DMS 273 treated with DMSO at 0.1 percent for 48 hours (cell line): ENCODE measurements around the gene CFAP97D1.
A peak's percentile ranks its signal among the peaks of the same experiment; 100 is the strongest.

Experiments
- DNase-seq: peaks from one replicate; lab custom pipeline; 2025; lab: John Stamatoyannopoulos, UW

Gene CFAP97D1

GRCh38 chr17:43780135-43780534 is at the start of gene CFAP97D1:
Gene CFAP97D1, plus strand, starts transcription at chr17:43780435. Its CDS starts 28 bp downstream, at chr17:43780463.
- DNase-seq: no peak

DNA sequence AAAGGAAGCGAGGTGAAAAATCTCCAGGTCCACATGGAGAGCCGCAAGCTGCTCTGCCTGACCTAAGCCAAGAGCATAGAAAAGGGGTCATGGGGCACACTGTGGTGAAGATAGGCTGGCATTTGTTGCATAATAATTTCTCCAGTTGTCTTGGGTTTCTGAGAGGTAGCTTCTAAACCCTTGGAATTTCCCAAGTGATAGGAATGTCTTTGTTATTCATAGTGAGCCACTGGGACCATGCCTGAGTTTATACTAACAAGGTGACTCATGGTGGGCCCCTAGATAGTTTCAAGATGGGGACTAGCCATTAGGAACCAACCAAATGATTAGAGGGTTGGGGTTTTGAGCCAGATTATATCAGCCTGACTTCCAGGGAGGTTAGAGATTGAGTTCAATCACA is 47.3 kb upstream of the CFAP97D1 start:
- no peak for DNase-seq

GRCh38 chr17:43733956-43734355 is 46.3 kb upstream of the CFAP97D1 start:
- no peak for DNase-seq

GRCh38 chr17:43734376-43734775 is 45.9 kb upstream of the CFAP97D1 start:
- no peak for DNase-seq

GRCh38 chr17:43736389-43736788 is 43.8 kb upstream of the CFAP97D1 start:
- no peak for DNase-seq

DNA sequence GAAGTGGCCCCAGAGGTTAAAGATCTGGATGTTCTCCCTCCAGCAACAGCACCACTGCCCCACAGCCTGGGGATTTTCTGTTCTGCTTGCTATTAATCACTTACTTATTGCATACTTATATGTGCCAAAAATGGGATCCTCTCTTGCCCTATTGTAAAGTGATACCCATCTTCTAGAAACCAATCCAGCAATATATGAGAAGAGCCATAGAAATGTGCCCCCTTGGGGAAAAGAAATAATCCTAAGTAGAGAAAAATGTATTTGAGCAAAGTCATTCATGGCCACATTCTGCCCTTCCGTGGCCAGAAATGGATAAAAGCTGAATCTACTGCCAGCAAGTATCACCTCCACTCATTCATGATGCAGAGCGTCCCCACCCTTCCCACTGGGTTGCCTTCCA is 42.5 kb upstream of the CFAP97D1 start:
- DNase-seq: no peak

DNA sequence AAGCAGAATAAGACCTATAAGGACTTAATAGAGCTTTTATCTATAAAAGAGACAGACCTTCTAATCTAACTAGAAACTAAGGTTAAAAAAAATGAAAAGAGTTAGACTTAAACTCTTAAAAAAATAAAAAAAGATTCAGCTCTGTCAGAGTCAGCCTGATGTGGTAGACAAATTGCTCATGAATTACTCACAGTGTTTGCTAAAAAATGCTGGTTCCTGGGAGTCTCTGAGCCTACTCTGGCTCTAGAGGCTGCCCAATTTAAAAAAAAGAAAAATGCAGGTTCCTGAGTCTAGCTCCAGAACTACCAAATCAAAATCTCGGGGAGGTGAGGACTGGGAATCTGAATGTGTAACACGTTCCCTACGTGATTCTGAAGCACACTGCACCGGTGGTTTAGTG is 39.7 kb upstream of the CFAP97D1 start:
- DNase-seq: no peak

DNA sequence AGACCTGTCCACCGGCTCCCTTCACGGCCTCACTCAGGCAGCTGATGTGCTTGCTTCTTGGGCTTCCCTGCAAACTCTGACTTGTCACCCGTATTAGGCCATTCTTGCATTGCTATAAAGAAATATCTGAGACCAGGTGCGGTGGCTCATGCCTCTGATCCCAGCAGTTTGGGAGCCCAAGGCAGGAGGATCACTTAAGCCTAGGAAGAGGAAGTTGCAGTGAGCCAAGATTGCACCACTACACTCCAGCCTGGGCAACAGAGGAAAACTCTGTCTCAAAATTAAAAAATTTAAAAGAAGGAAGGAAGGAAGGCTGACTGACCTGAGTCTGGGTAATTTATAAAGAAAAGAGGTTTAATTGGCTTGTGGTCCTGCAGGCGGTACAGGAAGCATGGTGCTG is 38.6 kb upstream of the CFAP97D1 start:
- no peak for DNase-seq

- no peak for DNase-seq
Measured at GRCh38 chr17:43745541-43745940, 34.7 kb upstream of the CFAP97D1 start.

DNA sequence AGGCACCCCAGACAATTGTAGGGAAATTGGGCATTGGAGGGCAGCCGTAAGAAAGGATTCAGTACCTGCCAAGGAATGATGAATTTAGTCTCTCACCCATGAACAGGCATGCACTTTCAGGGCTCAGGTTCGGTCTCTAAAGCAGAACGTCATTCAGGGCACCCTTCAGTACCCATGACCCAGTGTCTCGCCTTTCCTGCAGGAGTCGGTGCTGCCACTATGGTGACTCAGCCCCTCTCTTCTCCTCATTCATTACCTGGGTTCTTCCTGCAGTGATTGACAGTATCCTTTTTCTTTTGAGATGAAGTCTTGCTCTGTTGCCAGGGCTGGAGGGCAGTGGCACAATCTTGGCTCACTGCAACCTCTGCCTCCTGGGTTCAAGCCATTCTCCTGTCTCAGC is 30.1 kb upstream of the CFAP97D1 start:
- no peak for DNase-seq

- DNase-seq: no peak
Measured at GRCh38 chr17:43753493-43754129, 26.6 kb upstream of the CFAP97D1 start.

DNA sequence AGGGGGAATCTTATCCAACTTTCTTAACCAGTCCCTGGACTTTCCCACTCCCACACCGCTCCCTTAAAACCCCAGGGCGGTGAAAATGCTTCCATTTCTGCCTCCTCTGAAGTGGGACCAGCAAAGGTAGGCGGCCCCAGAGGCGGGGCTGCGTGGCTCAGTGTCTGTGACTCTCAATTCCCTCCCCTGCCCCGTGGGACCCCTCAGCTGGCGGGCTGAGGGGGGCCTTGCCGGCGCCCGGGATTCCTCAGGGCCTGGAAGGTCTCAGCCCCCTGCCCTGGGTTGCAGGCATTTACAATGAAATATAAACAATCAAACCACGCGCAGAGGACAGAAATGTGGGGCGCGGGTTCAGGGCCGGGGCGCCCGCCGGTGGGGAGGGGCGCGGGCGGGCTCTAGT is 25.3 kb upstream of the CFAP97D1 start:
- no peak for DNase-seq

DNA sequence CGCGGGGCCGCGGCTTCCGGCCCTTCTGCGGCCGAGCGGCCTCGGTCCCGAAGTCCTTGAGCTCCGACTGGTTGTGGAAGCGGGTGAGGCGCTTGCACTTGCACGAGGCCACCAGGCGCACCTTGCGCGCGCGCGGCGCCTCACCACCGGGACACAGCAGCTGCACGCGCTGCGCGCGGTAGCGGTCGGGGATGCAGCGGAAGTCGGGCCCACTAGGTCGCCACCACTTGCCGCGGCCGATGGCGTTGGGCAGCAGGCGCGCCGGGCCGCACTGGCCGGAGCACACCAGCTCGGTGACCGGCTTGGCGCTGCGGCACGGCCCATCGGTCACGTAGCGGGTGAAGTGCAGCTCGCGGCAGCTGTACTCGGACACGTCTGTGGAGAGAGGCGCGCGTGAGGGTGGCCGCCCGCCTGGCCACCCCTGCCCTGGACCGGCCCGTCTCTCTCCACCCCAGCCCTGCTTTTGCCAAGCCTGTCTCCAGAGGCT is 24.8 kb upstream of the CFAP97D1 start:
- no peak for DNase-seq

GRCh38 chr17:43756201-43756600 is 24.0 kb upstream of the CFAP97D1 start:
- no peak for DNase-seq

DNA sequence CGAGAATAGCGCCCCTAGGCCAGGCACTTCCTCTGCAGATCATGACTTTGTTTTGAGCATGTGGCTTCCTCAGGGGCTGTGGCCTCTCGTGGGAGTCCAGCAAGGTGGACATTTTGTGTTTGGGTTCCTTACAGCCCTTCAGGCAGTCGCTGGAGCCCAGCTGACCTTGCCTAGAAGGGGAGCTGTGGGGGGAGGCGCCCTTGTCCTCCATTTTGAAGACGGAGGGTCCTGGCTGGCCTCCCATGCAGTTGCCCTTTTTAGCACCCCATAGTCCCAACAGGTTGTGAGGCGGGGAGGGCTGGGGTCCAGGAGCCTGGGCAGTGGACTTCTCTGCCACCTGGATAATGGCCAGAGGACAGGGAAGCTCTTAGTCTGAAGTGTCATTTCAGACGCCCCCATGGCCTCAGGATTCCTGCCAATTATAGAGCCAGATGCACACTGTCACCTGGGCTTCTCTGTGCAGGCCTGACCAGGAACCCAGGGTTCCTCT is 23.0 kb upstream of the CFAP97D1 start:
- DNase-seq: no peak

GRCh38 chr17:43758086-43758485 is 22.1 kb upstream of the CFAP97D1 start:
- no peak for DNase-seq

DNA sequence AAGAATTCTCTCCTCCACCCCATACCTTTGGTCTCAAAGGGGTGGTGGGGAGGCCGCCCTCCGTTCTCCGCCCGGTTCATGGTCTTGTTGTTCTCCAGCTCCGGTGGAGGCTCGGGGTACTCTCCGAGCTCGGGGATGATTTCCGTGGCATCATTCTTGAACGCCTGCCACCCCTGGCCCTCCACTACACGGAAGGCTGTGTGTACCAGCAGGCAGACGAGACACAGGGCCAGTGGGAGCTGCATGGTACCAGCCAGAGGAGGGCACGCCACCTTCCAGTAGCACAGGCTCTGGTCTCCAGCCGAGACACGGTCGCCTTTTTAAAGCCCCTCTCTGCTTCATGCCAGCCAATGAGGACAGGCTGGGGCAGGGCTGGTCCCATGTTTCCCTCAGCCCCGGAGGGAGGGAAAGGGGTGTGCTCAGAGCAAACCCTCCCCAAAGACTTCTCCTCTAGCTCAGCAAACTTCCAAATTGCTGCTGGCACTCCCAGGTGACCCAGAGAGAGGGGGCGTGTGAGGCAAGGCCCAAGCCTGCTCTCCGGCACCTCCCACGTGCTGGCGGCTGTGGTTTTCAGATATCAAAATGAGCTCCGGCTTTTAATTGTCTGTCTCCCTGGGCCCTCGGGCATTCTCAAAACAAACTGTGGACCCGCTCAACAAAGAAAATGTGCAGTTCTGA is 21.6 kb upstream of the CFAP97D1 start, which contains the start of gene SOST:
TSS of gene SOST (minus strand) at position 295 of the 678 bp plus-strand sequence. CDS start at position 245, 50 bp downstream.
- no peak for DNase-seq

DNA sequence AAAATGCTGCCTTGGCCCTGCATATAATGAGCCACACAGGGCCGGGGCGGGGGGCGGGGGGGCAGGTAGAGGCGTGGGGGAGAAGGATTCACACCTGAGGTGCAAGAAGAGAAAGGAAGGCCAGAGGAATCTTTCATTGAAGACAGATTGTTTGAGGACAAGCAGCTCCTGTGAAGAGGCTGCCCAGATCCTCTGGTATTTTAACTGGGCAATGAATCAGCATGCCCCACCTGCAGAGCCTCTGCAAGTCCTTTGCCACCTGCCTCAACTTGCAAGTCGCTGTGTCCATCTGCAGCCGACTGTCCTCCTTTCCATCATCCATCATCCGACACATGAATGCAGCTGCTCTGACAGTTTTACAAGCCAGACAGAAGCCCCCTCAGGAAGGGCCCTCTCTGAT is 20.4 kb upstream of the CFAP97D1 start:
- DNase-seq: no peak

- DNase-seq: peak; percentile 60
Measured at GRCh38 chr17:43760254-43760852, 19.9 kb upstream of the CFAP97D1 start.

- no peak for DNase-seq
Measured at GRCh38 chr17:43766413-43767052, 13.7 kb upstream of the CFAP97D1 start.

- DNase-seq: no peak
Measured at GRCh38 chr17:43767053-43767712, 13.1 kb upstream of the CFAP97D1 start.

DNA sequence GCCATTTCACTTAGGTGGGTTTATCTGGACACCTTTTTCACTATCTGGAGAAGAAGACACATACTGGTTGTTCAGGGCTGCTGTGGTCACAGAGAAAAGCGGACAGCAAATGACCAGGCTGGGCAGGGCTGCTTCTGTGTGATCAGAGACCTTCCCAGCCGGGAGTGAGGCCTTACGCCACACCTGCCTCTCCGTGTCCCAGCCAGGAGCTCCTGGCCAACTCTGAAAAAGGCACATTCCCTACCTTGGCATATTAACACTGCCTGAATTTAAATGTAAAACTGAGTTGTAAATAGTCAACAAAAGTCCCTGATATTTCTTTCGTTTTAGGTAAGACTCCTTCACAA is 12.5 kb upstream of the CFAP97D1 start:
- no peak for DNase-seq
